NB4 (cell line): ENCODE measurements around the gene SDF4.

Experiments used
- POLR2A ChIP-seq: IDR thresholded peaks from 2 replicates; pipeline ENCODE4 v1.6.1; 2011; ENCODE audit warnings: mild to moderate bottlenecking; ENCODE audit not compliant: insufficient read length; ENCODE audit errors: extremely low read depth
- TF ChIP-seq, protein P1 (sequence below): IDR thresholded peaks from one replicate; pipeline ENCODE4 v1.5.1; 2012; ENCODE audit warnings: low read depth, low read length

DNA sequence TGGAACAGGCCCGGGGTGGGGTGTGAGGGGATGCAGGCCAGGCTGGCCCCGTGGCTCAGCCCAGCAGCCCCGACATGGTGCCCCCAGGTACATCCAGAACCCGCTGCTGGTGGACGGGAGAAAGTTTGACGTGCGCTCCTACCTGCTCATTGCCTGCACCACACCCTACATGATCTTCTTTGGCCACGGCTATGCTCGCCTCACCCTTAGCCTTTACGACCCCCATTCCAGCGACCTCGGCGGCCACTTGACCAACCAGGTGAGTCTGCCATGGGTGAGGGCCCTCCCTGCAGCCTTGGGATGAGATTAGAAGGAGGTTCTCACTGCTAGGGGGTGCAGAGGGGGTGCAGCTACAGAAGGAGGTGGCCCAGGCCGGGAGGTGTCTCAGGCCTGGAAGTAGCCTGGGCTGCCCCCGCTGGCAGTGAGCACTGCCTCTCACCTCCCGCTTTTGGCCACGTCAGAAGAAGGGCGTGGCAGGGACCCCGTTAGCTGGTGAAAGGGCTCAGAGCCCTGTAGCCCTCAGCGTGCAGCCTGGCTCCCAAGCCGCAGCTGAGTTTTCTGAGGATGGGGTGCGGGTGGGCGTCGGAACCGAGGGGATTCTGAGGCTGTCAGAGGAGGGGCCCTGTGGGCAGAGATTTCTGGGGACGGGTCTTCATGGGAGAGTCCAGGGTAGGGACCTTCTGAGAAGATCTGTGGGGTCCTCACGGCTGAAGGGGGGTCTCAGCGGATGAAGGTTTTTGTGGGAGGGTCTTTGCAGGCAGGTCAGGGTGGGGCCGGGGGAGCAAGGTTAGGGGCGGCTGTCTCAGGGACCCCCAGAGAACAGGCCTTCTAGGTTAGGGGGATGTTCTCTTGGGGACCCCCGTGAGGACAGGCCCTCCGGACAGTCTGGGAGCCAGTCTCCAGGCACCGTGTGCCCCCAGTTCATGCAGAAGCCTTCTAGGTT is 47.7 kb downstream of the SDF4 start:
- TF ChIP-seq POLR2A: no peak
- TF ChIP-seq, protein P1, sequence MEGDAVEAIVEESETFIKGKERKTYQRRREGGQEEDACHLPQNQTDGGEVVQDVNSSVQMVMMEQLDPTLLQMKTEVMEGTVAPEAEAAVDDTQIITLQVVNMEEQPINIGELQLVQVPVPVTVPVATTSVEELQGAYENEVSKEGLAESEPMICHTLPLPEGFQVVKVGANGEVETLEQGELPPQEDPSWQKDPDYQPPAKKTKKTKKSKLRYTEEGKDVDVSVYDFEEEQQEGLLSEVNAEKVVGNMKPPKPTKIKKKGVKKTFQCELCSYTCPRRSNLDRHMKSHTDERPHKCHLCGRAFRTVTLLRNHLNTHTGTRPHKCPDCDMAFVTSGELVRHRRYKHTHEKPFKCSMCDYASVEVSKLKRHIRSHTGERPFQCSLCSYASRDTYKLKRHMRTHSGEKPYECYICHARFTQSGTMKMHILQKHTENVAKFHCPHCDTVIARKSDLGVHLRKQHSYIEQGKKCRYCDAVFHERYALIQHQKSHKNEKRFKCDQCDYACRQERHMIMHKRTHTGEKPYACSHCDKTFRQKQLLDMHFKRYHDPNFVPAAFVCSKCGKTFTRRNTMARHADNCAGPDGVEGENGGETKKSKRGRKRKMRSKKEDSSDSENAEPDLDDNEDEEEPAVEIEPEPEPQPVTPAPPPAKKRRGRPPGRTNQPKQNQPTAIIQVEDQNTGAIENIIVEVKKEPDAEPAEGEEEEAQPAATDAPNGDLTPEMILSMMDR: no peak
